ENCODE data around the gene PTPRR.

PTPRR gene

DNA sequence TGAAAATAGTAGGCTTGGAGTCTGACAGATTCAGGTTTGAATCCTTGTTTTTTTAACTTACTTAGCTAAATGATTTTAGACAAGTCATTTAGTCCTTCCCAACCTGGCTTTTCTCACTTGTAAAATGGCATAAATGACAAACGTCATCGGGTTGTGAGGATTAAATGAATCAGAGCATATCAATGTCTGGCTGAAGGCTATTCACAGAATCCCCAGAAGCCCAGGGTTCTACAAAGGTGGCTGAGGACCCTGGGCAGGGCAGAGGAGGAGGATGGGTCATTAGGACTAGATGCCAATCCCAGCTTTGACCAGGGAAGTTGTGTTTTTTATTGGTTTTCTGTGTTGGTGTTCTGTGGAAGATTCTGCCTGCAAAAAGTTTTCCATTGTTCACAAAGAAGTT is 275.7 kb downstream of the PTPRR start:
- DNase-seq (ENCODE audit: low spot score), result no peak

GRCh38 chr12:70643939-70644338 is 276.6 kb downstream of the PTPRR start:
- no peak for DNase-seq (ENCODE audit: low spot score)

GRCh38 chr12:70641691-70642090 is 278.8 kb downstream of the PTPRR start:
- no peak for DNase-seq (ENCODE audit: low spot score)

GRCh38 chr12:70640901-70641300 is 279.6 kb downstream of the PTPRR start:
- DNase-seq (ENCODE audit: low spot score), result no peak

DNA sequence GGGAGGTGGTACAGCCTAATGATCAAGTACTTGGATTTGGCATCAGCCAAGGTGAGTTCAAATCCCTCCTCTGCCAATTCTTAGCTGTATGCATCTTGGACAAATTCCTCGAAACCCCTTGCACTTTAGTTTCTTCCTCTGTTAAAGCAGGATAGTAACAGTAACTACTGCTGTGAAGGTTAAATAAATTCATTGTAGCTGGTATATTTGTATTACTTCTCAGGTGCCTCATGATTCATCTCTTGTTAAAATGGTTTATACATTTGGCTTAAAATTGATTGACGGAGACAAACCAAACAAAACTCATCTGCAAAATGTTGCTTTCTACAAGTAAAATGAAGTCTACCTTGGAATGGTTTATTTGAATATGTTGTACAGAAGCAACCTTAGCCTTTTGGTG is 281.0 kb downstream of the PTPRR start:
- no peak for DNase-seq (ENCODE audit: low spot score)

DNA sequence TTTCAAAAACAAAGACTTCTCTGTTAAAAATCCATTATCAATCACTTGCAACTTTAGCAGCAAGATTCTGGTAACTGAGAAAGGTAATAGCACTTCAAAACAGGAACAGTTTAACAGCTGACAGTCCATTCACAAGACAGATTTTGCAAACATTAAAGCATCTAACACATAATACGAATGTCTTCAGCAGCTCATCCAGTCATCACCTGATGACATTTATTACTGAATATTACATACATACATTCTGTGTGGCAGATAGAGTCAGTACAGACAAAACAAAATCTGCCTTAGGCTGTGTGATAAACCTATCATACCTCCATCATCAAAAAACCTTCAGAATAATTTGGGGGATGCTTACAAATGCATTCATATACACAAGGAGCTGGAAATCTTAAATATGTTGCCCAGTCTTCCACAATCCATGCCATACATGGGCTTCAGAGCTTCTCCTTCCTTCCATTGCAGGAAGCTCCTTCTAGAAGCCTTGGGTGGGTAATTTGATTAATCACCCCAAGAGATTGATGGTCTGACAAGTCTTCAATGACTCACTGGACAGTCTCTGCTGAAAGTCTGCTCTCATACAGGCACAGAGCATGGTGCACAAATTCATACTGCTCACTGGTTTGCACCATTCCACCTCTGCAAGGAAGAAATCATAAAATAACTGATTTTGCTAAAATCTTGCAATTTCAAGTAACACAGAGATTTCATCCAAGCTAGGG is 281.7 kb downstream of the PTPRR start:
- no peak for DNase-seq (ENCODE audit: low spot score)

- no peak for DNase-seq (ENCODE audit: low spot score)
These were observed 283.0 kb downstream of the PTPRR start, which contains the start of gene PTPRB for GRCh38 chr12:70637303-70638085. Gene PTPRB (minus strand): TSS chr12:70637429. CDS start chr12:70637395, 34 bp downstream.

- DNase-seq (ENCODE audit: low spot score), result no peak
These were observed 284.8 kb downstream of the PTPRR start for GRCh38 chr12:70635755-70636154.

DNA sequence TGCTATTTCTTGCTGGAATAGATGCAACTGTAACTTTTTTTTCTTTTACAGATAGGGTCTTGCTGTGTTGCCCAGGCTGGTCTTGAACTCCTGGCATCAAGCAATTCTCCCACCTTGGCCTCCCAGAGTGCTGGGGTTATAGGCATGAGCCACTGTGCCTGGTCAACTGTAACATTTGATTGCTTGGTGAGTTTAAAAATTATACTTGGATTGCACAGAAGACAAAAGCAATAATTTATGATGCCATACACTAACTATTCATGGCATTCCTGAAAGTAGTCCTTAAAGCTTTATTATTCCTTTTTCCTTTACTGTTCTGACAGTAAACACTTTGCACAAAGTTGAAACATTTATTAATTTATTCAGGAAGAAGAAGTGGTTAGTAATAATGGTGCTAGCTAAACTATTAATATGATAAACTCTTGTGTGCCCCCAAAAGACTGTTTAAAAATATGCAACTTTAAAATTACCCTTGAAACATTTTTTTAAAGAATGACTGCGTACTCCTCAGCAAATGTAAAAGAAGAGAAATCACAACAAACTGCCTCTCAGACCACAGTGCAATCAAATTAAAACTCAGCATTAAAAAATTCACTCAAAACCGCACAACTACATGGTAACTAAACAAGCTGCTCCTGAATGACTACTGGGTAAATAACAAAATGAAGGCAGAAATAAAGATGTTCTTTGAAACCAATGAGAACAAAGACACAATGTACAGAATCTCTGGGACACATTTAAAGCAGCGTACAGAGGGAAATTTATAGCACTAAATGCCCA is 291.6 kb downstream of the PTPRR start:
- DNase-seq (ENCODE audit: low spot score), result no peak

GRCh38 chr12:70627677-70628076 is 292.9 kb downstream of the PTPRR start:
- no peak for DNase-seq (ENCODE audit: low spot score)

GRCh38 chr12:70626180-70626579 is 294.4 kb downstream of the PTPRR start:
- DNase-seq (ENCODE audit: low spot score), result no peak

DNA sequence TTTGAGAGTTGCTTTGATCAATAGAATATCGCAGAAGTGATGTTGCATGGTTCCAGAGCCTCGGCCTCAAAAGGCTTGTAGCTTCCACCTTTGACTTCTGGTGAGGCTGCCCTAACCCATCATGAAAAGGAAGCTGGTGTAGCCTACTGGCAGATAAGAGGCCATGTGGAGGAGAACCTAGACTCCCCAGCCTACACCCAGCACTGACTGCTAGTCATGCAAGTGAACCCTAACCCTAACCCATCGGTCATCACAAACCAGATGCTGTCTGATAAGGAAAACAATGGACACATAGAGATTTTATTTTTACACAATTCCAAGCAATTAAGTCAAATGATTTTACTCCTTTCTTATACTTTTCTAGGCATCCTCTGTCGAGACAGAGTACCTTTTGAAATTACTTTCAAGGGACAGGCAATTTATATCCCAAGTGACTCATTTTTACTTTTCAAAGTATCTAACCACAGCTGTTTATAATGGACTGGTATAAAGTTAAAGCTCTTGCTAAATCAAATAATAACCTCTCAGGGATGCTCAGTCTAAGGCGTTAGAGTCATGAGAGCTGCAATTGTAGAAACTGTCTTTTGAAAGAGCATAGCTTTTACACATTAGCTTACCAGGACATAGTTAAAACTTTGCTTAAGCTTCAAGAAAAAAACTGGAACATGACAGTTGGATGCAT is 300.9 kb downstream of the PTPRR start:
- DNase-seq (ENCODE audit: low spot score), result no peak

DNA sequence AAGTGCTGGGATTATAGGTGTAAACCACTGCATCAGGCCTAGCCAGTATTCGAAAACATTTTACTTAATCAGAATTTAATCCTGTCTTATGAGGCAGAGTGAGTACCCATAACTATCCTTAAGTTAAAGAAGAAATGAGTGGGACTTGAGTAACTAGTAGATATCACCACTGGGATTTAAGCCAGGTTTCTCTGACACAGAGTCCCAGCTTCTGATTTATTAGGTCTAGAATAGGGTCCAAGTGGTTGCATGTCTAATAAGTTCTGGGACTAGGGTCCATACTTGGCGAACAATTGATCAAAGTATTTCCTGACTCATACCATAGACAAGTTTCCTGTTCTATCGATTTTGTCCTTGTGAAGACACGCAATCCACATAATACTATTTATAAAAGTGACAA is 302.2 kb downstream of the PTPRR start:
- DNase-seq (ENCODE audit: low spot score), result no peak

DNA sequence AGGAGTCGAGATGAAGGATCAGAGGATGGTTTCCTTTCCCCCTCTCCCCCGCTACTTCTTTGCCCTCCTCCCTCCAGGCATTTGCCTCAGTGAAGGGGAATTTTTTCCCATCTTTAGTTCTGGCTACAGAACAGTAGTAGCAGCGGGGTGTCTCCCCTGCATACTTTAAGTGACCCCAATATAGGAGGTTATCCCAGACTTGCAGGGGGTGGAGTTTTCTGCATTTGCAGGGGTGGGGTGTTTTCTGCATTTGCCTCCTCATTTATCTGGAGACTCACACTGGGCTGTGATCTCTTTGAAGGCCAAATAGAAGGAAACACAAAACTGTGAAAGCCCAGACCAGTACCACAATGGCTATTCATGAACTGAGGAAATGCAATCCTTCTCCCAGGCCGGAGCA is 303.1 kb downstream of the PTPRR start:
- no peak for DNase-seq (ENCODE audit: low spot score)

GRCh38 chr12:70615174-70615866 is 305.2 kb downstream of the PTPRR start:
- DNase-seq (ENCODE audit: low spot score), result no peak

DNA sequence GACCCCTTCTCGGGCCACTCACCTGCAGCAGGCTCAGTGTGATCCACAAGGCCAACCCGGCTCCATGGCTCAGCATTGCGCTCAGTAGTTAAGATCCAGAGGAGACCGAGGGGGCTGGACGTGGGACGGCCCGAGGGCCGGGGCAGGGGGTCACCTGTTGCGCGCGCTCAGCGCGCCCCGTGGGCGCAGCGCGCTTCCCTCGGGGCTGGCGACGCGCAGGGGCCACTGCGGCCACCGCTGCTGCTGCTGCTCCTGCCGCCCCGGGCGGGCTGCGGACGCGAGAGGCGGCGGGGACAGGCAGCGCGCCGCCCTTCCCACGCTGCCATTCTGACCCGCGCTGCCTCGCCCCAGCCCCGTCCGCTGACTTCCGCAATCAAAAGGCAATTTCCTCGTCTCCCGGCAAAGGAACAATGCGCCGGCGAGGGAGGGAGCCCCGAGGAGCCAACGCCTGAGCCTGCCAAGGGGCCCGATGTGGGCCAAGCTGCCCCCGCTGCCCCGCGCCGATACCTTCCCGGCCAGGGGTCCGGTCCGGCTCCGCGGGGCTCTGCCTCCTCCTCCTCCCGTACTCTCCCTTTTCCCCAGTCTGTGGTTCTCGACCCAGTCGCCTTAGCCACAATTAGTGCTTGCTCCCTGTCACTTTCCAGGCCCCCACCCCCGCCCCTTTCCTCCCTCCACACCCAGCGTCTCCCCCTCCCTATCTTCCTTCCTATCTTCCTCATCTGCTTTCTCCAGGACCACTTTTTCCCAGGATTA is 310.6 kb downstream of the PTPRR start:
- peak; percentile 70 for DNase-seq (ENCODE audit: low spot score)

DNA sequence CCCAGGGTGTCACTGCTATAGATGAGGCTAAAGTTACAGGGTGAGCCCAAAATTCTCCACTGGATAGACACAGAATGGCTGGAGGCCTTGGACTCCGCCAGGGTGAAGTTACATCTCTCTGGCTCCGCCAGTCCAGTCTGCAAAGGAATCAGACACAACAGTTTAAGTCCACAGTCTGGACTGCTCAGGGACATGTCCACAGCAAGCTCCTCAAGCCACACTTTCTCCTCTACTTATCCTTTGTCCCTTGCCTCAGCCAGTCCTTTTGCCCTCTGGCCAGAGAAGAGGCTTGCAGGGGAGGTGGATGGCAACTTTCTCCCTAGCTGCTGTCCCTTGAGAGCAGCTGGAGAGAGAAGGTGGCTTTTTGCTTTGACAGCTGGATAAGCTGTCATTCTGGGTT is 311.3 kb downstream of the PTPRR start:
- DNase-seq (ENCODE audit: low spot score), result no peak

DNA sequence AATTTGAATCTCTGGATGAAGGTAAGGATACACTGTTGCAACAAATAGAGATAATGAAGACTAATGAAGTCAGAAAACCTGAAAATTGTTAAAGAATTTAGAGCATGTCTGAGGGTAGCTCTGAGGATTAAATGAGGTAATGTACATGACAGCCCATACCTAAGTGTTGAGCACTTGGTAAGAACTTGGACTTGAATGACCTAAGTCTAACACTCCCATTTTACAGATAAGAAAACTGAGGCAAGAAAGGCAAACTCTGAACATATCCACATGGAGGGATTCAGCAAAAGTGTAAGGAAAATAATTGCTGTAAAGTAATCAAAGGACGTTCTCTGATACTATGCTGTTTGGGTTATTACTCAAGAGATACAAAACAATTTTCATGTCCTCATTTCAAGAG is 312.4 kb downstream of the PTPRR start:
- DNase-seq (ENCODE audit: low spot score), result no peak

- DNase-seq (ENCODE audit: low spot score), result no peak
These were observed 313.4 kb downstream of the PTPRR start for GRCh38 chr12:70607107-70607506.

DNA sequence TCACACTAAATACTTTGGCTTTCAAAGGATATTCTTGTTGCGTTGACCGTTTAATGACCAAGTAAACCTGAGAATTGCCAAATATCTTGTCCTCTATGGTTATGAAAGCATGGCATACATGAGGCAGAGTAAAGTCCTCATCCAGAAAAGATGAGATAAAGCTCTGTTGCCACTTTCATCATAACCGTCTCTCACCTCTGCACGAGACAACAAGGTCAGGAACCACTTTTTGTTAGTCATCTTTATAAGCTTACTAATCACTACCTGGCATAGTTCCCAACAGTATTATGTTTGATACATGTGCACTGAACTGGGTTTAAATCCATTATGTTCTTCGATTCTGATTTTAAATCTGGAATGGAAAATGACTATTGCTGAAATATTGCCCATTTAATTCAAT is 314.6 kb downstream of the PTPRR start:
- DNase-seq (ENCODE audit: low spot score), result no peak

DNA sequence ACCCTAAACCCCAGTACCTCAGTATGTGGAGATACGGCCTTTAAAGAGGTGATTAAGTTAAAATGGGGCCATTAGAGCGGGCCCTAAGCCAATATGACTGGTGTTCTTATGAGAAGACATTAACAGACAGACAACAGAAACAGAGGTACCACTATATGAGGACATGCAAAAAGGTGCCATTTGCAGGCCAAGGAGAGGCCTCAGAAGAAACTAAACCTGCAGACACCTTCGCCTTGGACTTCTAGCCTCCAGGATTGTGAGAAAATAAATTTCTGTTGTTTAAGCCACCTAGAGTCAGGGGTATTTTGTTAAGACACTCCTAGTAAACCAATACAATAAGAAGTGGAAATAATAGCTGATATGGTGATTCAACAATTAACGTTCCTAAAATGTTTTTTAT is 315.9 kb downstream of the PTPRR start:
- DNase-seq (ENCODE audit: low spot score), result no peak
